Esophagus mucosa (tissue), 1 donor: ENCODE data around the gene GLCE. TPM values are rescaled to one million over a fixed set of nuclear protein-coding genes. Genes with fewer than 3 reads are reported as not detected.
"Not testable (repeated sequence)": the region's sequence is repeated elsewhere in the genome, so short reads cannot be mapped to it uniquely, and the experiment has no call there.

Source experiments
- ATAC-seq: fragments of 200-7000 bp; cut with Tn5 transposase; one replicate; pipeline ENCODE4 v1.9.1; 2020
- total RNA-seq: library from RNA; stranded (reverse); gene quantifications from one replicate; pipeline ENCODE4 v1.2.4, GENCODE V29; 2023
- donor health status: DM: yes; HTN: yes; CAD: no.

The GLCE gene
- total RNA-seq, 1 donor from 2014 or later: 16.0 TPM

DNA sequence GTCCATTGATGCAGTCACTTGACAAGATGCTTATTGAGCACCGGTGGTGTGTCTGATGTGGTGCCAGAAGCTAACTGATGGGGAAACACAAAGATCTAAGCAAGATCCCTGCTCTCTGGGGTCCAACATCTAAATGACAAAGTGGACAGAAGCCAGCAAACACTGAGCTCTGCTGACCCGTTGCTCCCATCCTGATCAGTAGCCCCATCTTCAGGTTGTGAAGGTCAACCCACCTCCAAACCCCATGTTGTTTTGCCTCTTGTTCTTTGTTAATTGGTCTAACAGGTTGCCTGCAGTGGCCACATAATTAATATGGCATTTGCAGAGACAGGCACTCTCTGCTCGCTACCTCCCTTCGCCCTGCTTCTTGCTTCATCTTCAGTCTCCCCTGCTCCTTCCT lies 21.5 kb upstream of the GLCE start:
- no peak for ATAC-seq

DNA sequence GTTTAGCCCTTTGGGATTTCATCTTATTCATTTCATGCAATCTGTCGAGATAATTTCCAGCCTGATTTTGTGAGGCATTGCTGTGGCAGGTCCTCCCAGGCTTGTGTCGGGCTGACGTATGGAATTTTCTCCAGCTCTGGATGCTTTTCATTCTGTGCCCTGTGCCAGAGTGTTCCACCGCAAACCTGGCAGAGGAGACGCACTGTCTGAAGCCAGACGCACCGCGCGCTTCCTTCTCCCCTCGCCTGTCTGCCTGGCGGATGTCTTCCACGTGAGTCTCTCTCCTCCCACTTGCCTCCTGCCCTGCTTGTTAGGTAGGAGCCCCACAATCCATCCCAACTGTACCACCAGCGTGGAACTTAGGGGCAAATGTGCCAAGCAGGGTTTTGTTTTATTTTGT lies 20.1 kb upstream of the GLCE start:
- ATAC-seq: no peak

DNA sequence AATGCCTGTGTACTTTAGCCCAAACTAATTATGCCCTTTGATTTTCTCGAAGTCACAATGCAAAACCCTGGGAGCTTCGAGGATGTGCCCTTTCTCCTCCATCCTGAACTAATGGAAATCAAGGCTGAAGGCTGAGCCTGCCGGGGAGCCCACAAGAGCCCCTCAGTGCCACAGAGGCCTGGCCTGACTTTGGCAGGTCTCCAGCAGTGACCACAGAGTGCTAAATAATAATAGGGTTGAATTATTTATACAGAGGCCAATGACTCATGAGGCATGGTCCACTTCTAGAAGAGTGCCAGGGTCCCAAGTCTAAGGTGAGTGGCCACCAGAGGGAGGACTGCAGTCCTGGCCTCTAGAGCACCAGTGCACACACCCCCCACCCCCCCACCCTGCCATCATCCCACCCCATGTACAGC lies 19.1 kb upstream of the GLCE start:
- ATAC-seq: no peak

DNA sequence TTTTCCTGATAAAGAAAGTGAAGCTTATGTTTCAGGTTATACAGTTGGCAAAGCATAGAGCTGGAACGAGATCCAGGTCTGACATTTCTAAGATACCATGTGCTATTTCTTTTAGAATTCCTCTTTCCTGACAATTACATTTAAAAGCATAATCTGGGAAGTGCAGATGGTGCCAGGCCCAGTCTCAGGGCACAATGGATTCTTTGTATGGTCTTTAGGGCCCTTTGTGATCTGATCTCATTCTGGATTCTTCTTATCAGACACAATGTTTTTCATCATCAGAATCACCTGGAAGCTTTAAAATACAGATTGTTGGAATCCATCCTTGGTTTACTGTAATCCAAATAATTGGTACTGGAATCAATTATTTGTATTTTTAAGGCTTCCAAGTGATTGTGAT lies 18.6 kb upstream of the GLCE start:
- ATAC-seq: no peak

DNA sequence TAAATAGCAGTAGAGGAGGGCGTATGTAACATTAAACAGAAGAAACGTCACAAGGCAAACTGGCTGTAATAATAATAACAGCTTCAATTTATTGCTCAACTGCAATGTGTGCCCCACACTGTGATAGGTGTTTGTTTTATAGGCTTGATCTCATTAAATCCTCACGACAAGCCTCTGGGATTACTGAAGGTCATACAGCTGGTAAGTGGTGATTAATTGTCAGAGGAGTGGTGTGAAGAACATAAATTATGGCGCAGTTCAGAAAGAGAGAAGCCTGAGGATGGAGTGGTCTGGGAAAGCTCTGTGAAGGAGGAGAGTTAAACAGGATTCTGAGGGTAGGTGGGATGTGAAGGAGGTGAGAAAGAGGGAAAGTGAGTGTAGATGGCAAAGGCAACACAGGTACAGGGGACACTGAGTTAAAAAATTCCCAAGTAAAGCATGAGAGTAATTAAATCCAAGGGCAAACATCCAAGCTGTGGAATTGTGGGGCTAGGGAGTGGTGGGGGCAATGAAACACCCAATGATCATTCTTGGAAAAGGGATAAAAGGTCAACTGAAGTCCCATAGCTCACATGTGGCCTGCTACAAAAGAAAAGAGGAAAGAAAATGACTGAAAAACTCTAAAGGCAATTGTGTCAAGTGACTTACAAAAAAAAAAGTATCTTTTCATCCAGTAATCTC lies 16.5 kb upstream of the GLCE start:
- peak; percentile 92 for ATAC-seq

DNA sequence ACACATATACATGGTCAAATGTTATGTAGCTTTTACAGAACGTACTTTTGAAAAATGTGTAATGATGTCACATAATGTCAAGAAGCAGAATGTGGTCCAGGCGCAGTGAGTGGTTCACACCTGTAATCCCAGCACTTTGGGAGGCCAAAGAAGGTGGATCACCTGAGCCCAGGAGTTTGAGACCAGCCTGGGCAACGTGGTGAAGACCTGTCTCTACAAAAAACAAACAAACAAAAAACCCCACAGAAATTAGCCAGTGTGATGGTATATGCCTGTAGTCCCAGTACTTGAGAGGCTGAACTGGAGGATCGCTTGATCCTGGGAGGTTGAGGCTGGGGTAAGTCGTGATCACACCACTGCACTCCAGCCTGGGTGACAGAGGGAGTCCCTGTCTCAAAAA lies 15.9 kb upstream of the GLCE start:
- ATAC-seq: no peak

DNA sequence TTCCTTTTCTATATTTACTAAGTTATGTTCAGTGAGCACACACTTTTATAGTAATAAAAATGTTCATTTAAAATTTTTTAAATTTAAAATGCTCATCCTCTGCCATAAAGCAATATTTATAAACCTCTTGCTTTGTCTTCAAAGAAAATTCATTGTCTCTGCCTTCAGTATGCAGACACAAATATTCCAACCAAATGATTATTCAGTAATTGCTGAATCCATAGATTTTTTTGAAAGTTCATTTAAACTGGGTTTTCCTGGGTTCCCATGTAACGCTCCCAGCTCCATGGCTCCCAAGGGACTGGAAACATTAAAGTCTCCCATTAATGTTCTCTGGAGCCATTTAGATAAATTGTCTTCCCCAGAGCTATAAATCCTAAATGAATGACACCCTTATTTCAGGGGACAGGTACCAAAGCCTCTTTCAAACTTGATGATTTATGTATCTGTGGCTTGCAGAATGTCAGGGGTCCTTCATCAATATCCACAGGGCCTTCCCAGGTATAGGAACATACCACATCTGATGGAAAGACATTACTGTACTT lies 15.2 kb upstream of the GLCE start:
- no peak for ATAC-seq

DNA sequence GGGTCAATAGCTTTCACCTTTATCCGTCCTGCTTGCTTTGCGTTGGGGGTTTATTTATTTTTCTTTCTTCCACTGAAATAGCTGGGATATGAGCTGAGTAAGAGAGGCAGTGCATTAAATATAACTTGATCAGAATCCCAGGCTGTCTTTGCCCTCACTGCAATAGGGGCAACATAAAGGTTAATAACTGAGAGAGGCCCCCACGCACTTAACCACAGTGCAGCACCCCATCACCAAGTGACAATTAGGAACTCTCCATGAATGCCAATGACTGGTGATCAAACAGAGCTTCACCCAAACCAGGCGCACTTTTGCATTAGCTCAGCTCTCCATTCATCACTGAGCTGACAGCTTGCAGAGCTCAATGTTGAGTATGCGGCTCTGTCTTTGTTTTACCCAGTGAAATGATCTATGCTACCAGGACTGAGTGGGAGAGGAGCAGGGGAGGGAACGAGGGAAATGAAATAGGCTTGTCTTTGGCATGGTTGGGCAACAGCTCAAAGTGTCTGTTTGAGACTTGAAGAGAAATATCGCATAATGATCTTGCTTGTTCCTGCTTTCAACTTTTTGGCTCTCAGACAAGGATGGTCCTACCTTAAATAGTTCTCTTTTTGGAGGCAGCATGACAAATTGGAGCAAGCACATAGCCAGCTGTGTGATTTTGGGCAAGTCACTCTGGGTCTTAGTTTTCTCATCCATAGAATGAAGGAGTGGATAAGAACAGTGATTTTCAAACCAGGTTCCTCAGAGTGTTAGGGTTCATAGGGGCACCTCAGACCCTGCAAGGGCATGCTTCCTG lies 14.5 kb upstream of the GLCE start:
- ATAC-seq: peak; percentile 26

DNA sequence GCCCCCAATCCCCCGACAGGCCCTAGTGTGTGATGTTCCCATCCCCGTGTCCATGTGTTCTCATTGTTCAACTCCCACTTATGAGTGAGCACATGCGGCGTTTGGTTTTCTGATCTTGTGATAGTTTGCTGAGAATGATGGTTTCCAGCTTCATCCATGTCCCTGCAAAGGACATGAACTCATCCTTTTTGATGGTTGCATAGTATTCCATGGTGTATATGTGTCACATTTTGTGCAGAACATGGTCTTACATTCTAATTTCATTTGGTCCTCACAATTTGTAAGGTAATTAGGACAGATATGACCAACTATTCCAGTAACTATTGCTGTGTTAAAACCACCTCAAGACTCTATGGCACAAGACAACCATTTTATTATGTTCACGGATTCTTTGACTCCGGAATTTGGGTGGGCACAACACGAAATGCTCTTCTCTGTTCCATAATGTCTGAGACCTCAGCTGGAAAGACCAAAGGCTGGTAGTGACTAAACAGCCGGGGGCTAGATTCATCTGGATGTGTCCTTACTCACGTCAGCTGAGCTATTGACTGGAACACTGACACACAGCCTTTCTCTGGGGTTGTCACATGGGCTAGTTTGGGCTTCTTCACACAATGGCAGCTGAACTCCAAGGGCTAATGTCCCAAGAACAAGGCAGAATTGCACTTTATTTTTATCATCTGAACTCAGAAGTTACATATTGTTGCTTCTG lies 13.6 kb upstream of the GLCE start:
- no peak for ATAC-seq

DNA sequence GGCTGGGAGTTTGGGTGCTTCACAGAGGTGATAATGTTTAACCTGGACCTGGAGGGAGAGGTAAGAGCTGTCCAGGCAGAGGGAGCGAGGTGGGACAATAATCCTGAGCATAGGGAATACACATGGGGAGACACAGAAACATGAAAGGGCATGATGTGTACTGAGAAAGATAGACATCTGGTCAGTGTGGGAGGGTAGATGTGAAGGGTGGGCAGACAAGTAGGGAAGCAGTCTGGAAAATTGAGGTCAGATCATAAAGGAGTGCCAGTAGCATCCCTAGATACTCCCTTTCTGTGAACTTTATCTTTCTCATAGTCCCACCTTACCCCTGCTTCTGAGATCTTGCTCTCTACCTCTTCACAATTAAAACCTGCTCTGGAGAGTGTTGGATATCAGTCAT lies 12.0 kb upstream of the GLCE start:
- ATAC-seq: no peak

DNA sequence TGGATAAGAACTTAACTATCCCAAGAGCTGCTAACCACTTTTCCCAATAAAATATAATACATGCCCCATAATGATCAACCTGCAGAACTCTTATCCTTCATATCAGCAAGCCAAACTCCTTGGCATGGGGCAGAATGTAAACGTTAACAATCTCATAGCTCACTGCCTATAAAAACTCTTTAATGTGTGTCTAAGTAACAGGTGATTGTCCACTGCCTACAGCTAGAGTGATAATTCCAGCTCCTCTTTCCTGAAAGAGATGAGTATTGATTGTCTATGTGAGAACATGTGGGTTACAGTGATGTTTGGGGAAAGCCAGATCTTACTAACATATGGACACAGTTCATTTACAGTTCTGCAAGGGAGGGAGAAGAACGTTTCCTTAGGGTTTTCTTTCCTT lies 11.3 kb upstream of the GLCE start:
- ATAC-seq: no peak

DNA sequence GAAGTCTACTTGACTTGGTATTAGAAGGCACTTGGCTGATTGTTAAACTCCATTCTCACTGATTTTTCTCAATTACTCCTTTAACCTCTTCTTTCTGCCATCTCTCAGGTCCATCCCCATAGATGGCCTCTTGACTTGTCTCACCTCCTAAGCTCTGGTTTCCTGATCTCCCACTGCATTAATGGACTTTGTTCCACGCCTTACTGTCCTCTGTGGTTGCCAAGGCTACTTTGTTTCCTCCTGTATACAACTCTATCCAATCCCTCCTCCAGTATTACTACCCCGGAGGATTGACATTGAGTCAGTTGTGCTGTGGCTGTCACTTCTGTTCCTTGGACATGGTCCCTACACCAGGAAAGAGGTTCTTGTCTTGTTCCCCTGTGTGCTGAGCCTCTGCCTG lies 10.6 kb upstream of the GLCE start:
- no peak for ATAC-seq

DNA sequence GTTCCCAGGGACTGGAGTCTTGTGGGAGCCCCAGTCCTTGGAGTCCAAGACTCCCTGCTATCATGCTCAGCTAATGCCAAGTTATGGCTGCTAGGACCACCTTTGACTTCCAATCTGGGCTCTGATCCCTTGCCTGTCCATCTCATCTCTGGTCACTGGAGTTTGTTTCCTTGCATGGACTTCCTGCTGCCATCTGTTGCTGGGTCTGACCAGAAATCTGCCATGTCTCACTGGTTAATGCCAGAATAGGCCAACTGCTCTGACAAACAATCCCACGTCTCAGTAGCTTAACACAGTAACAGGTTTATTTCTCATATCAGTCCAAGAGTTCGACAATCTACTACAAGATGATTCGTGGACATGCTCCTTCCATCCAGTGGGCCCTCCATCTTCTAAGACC lies 10.1 kb upstream of the GLCE start:
- ATAC-seq: no peak

DNA sequence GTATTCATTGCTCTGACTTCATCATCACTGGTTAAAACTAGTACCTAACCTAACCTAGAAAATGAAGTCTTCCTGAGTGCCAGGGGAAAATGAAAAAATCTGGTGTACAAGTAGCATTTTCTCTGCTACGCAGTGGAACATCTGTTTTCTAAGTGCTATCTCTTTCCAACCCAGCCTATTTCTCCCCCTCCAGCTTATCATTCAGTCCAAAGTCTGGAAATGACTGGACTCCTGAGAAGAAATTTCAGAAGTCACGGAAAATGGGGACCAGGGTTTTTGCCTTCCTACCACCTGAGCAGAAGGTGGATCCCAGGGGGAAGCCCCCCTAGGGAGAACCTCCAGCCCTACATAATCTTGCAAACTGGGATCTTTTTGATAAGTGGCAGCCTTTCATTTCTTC lies 9.6 kb upstream of the GLCE start:
- ATAC-seq: no peak

DNA sequence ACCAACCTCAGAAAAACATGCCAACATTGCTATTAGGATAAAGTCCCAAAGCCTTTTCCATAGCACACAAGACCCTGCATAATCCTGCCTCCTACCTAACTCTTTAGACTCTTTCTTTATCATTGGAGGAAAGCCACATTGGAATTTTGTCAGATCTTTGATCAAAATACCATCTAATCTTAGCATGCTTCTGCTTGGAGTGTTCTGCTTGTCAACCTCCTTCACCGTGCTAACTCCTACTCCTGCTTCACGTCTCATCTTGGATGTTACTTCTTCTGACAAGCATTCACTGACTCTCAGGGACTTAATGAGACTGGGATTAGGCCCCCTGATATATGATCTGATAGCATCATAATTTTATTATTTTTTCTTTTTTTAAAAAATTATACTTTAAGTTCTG lies 7.4 kb upstream of the GLCE start:
- ATAC-seq: no peak

DNA sequence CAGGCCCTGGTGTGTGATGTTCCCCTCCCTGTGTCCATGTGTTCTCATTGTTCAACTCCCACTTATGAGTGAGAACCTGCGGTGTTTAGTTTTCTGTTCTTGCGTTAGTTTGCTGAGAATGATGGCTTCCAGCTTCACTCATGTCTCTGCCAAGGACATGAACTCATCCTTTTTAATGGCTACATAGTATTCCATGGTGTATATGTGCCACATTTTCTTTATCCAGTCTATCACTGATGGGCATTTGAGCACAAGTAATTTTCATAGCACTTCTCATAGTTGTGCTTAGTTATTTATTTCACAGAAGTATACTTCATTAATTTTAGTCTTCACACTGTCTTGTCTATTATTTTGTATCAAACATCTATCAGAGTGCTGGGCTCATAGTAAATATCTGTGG lies 6.8 kb upstream of the GLCE start:
- not testable (repeated sequence) for ATAC-seq

DNA sequence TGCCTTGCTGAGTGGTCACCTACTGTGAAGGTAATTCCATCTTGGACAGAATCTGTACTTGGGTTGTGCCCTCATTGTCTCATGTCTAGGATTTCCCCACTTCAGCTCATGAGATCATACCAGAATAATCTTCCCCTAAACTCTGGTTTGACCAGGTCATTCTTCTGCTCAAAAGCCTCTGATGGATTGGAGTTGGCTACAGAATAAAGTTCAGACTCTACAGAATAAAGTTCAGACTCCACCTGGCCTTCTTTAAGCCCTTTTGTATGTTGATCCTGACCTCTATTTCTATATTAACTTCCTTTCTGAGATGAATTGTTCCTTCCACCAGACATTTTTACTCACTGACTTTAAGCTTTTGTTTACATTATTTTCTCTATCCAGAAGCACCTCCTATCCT lies 6.4 kb upstream of the GLCE start:
- peak; percentile 29 for ATAC-seq

DNA sequence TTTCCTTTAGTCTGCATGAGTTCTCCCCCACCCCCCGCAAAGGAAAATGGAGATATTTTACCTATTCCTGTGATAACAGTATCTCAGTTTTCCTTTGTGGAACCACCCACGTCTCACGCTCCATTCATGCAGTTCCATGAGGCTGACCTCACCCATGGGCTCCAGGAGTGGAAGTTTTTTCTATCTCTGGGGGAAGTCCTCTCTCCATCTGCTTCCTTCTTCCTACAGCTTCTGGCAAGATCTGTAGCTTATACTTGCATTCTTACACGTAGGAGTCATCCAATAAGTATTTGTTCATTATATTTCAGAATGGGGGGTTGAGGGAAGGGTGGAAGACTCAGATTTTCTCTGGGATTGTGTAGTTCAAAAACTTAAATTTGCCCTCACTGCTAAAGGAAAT lies 5.8 kb upstream of the GLCE start:
- ATAC-seq: peak; percentile 62

DNA sequence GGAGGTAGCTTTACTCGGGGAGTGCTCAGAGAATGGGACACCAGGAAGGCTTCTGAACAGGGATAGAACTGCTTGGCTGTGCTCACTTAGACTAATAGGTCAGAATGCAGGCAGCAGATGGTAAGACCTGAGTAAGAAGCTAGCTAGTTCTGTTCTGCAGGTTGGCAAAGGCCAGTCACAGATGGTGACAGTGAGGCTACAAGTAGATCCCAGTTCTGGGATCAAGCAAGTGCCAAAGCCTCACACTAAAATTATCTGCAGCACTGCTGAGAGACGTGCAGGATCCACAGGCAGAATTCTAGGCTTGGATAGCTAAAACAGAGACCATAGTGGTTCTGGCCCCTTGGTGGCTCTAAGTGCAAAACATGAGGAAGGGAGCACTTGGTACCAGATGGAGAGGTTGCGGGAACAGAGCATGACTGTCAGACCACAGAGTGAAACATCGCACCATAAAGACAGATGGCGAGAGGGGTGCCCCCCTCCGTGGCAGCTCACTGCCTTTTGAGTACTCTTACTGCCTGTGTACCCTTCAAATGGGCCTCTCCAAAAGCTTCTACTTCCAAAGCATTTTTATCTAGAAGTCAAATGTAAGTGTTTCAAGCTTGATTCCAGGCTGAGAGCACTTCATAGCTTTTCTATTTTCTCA lies 3.6 kb upstream of the GLCE start:
- ATAC-seq: no peak

DNA sequence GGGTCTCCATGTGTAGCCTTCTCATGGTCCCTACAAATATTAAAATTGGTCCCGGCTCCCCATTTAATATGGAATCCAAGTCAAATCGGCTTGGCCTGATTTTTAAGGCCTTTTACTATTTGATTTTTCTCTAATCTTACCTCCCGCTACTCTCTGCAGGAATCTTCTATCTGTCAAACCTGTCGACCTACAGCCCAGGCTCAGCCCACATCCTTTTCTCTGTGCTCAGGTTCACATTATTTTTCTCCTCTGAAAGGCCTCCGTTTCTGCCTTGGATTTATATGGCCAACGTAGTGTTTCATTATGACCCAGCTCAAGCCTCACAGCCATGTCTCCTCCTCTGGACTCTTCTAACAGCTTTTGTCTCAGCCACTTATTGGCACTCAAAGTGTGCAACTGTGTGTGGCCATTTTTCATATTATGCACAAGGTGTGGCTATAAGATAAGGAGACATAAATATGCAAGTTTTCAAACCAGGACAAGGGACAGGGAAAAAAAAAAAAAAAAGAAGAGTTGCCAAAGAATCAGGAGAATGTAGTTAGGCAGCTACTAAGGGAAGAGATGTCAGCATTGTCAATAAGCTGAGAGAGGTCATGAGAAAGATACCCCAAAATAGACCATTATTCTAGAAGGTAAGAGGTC lies 2.1 kb upstream of the GLCE start:
- no peak for ATAC-seq

DNA sequence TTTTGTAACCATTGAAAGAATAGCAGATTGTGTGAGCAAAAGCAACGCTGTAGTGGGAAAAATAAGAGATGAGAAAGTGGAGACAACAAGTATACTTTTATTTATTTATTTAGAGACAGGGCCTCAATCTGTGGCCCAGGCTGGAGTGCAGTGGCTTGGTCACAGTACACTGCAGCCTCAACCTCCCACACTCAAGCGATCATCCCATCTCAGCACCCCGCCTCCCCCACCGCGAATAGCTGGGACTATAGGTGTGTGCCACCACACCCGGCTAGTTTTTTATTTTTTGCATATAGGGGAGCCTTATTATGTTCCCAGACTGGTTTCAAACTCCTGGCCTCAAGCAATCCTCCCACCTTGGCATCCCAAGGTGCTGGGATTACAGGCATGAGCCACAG lies 1.6 kb upstream of the GLCE start:
- no peak for ATAC-seq

DNA sequence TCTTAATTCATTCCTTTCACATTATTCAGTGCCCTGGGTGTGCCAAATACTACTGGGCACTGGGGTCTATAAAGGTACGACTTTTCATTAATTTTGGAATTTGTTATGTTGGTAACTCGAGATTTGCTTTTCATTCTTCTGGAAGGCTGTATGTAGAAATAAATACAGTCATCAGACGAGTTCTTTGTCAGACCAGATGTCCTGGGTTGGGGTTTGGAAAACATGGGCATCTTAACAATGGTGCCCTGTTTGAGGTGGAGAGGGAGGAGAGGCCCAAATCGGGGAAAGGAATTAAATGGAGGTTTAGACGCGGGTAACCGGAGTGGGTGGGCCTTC lies 662 bp upstream of the GLCE start:
- no peak for ATAC-seq
